ENCODE results near the gene ERC2. TPM values are rescaled to one million over a fixed set of nuclear protein-coding genes. Genes with fewer than 3 reads are reported as not detected.
A peak's percentile ranks its signal among the peaks of the same experiment; 100 is the strongest.

The ERC2 gene
- total RNA-seq, 2 donors from 2014 or later: 0.14 TPM; not detected in 1

DNA sequence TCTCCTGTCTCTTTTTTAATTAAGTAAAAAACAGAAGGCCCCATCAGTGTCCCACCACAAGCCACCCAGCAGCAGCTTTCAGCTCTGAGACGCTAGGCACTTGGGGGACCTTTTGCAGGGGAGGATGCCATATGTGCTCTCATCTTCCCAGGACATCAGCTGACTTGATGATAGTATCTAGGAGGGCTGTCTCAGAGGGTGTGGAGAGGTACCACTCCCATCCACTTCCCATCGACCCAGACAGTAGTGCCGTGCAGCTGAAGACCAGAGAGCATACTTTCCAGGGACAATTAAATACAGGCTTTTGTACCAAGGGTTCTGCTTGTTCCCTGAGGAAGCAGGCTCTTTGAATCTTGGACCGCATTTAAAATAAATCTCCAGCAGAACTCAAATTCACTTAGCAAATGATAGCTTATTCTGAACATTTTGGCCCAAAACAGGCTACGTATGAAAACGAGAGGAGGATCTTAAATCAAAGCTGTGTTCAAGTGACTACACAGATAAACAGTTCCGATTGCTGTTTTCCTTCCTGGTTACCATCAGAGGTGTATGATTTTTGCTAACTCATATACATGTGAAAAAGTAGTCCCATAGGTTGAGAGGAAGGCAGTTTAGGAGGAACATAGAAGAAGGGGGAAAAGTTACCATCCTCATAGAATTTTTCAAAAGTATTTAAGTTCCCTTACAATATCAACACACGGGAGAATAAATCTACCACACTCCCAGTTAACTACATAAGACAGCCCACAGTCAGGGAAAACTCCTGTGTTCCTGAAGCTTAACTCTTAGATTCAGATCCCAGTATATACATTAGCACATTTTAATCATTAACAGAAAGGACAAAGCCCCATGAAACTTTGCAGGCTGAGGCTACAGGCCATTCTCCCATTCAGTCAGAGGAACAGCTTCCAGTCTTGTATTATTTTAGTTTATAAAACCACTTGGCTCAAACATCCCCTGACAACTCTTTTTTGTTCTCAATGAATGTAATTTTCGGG is 990.7 kb downstream of the ERC2 start:
- intact Hi-C loops (cut with DNase I, micrococcal nuclease): loop anchor here in 1 of 2 donors (10.0 kb wide), 1 partner anchor 623 kb away; no protein-coding TSS in a partner anchor
- ATAC-seq (peak; percentile 56), DNase-seq (no peak)

DNA sequence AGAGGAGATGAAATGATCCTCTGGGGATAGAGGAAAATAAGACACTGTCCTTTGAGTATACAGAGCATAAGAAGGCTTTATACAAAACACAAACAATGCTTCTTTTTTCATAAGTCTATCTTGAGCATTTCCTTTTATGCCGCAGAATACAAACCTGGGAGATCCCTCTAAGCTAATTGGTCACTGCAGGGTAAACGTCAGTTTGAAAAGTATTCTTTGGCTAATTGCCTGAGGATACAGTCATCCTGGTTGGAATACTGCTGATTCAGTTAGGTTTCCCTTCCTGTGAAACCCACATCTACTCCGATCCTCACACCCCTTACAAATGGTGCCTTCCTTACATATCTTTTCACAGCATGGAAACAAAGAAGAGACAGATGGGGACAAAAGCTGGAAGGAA is 991.8 kb downstream of the ERC2 start:
- DNase-seq: no peak
- no peak for ATAC-seq
- intact Hi-C loops (cut with DNase I, micrococcal nuclease): loop anchor here in 1 of 2 donors (10.0 kb wide), 1 partner anchor 622 kb away; no protein-coding TSS in a partner anchor

DNA sequence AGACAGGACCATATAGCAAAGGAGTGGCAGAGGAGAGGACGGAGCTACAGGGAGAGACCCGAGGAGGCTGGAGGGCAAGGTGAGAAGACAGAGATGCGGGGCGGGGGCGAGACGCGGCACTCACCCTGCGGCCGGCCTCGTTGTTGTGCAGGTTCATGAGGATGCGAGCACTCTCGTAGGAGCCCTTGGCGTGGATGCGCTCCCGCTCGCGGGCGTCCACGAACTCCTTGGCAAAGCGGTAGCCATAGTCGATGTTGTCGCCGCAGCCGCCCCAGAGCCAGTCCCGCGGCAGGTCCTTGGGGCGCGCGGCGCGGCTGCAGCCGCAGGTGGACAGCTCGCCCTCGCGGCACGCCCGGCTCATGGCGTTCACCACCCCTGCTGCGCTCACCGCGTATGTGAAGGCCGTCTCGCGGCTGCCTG is 994.0 kb downstream of the ERC2 start:
- peak; percentile 44 for ATAC-seq
- DNase-seq: peak in 1 of 2 donors; percentile 28
- intact Hi-C loops (cut with DNase I, micrococcal nuclease): loop anchor here in 1 of 2 donors (10.0 kb wide), 1 partner anchor 619 kb away; no protein-coding TSS in a partner anchor

DNA sequence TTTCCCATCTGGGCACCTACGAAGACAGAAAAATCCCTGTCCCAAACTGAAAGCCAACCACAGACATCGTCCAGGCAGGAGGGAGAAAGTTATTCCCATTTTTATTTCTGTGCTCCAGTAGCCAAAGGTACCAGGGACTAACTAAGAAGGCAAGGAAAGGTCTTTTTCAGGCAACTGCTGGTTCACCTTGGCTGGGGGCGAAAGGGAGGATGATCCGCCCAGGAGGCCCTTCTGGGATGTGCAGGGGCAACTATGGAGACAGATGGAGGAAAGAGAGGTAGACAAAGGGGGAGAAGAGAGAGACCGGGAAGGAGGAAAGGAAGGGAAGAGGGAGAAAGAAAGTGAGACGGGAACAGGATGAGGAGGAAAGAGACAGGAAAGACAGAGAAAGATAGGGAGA is 994.5 kb downstream of the ERC2 start:
- DNase-seq (no peak), ATAC-seq (no peak)
- intact Hi-C loops (cut with DNase I, micrococcal nuclease): loop anchor here in 1 of 2 donors (10.0 kb wide), 1 partner anchor 619 kb away; no protein-coding TSS in a partner anchor

DNA sequence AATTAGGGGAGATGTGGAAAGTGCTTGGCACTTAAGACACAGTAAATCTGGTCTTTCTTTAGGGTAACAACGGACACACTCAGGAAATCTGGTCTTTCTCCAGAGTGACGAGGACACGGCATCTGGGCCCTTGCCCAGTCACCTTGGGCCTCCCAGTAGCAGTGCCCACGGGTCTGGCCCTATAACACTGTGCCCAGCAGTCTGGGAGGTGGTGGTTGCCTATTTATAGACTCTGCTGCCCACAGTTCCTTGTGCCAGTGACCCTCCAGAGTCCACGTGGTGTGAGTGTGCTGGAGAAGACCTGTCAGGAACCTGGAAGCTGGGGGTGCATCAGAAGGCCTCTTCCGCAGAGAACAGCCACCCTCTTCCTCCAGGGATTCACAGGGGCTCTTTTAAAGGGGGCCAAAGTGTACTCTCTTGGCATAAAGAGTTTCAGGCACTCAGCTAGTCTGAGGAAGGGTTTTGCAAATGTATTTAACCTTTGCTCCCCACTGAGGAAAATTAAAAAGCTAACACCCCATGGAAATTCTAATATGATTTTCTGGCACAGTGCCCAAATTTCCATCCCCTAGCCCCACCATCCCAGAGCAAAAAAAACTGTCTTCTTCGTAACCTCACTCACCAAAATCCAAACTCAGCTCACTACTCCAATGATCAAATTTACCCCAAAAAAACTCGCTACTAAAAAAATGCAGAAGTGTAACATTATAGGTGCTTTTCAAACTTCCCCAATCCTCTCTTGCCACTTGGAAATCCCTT is 996.6 kb downstream of the ERC2 start:
- no peak for DNase-seq
- intact Hi-C loops (cut with DNase I, micrococcal nuclease): loop anchor here in 1 of 2 donors (10.0 kb wide), 1 partner anchor 617 kb away; no protein-coding TSS in a partner anchor
- ATAC-seq: no peak

DNA sequence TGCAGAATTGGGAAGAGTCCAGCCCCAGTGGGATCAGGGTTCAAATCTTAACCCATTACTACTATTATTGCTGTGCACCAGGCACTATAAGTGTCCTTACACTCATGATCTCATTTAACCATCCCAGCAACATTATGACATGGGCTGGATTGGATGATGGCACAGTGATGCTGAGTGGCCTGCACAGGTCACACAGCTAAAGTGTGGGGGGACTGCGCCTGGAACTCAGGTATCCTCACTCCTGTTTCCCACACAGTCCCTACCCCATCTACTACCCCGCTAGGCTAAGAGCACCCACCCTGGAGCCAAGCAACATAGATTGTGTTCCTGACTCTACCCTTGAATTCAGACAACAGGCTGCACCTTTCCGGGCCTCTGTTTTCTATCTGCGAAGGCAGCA is 997.2 kb downstream of the ERC2 start:
- intact Hi-C loops (cut with DNase I, micrococcal nuclease): loop anchor here in 1 of 2 donors (10.0 kb wide), 1 partner anchor 616 kb away; no protein-coding TSS in a partner anchor
- no peak for ATAC-seq
- no peak for DNase-seq

DNA sequence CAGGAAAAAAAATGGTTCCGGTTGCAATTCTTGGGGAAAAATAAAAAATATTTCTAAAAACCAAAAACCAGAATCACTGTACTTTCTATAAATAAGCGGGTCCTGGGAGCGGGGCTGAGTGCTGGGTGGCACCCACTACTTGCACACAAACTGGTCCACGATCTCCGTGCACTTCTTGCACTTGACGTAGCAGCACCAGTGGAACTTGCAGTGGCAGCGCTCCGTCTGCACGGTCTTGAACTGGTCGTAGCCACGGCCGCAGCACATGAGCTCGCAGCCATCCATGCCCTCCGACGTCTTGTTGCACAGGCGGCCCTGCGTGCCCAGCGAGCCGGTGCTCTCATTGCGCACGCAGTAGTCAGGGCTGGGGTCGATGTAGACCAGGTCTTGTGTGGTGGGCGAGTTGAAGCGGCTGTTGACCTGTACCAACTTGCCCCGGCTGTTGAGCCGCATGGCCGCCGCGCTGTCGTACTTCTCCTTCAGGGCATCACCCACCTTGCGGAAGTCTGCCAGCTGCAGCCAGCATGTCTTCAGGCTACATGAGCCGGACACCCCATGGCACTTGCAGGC is 998.2 kb downstream of the ERC2 start:
- ATAC-seq: no peak
- intact Hi-C loops (cut with DNase I, micrococcal nuclease): loop anchor here in 1 of 2 donors (10.0 kb wide), 1 partner anchor 615 kb away; no protein-coding TSS in a partner anchor
- DNase-seq: no peak

DNA sequence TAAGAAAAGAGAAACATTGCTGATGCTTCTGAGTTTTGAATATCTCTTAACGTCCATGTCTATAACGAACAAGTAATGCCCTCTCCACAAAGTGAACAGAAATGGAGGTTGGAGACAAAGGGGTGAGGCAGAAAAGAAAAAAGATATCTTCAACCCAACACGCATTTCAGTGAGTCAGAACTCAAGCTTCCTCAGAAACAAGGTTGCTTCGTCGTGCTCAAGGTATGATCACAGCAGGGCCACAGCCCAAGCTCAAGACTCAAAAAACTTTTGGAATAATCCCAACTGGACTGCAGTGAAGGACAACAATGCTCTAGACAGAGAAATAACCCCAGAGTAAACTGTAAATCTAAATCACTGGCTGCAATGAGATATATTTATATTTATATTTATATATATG is 1000.0 kb downstream of the ERC2 start:
- no peak for ATAC-seq
- intact Hi-C loops (cut with DNase I, micrococcal nuclease): no loop called here

DNA sequence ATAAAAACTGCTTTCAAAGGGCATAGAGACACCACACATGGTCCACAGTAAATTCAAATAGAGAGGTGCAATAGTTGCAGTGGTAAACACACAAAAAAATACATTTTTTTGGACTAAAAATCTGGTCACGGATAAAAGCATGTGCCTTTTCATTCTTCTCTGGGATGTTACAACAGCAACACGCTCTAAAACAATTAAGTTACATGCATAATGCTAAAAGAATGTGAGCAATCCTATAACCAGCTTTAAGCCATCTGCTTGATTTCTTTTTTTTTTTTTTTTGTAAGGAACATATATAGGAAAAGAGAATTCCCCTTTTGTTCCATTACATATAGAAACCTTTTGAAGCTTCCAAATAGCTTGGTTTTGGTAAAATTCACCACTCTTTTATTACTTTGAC is 1001.2 kb downstream of the ERC2 start:
- no peak for ATAC-seq
- intact Hi-C loops (cut with DNase I, micrococcal nuclease): no loop called here
- DNase-seq: no peak

More for the DNA sequence above, 1000.0 kb downstream of the ERC2 start:
- DNase-seq: no peak

DNA sequence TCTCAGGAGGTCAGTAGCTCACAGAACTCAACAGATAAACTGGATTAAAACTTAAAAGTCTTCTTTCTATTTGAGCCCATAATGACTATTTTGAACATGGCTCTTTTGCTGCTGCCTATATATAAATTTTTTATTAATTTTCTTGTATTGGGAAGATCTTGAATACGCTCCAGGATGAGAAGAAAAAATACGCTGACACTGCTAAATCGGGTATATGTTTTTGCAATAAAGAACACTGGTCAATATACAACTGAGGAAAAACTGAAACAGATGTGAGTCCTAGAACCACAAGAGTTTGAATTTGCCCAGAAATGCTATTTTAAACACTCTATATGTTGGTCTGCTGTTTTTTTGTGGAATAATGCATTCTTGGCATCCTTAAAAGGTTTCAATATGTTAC is 1001.7 kb downstream of the ERC2 start:
- DNase-seq (no peak), ATAC-seq (no peak)
- intact Hi-C loops (cut with DNase I, micrococcal nuclease): no loop called here

DNA sequence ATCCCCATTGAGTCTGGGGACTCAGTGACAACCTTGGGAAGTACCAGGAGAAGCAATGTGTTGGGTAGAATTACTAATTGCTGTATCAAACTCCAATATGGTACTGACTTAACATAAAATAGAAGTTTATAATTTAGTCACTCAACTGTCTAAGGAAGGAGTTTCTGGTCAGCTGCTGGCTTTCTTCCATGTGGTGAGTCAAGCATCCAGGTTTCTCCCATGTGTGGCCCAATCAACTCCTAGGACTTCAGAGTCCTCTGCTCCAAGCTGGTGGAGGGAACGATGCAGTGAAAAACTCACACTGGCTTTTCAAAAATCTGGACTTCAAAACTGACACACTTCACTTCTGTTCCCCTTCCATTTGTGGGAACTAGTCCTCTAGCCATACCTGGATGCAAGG is 1006.4 kb downstream of the ERC2 start:
- intact Hi-C loops (cut with DNase I, micrococcal nuclease): no loop called here
- DNase-seq (no peak), ATAC-seq (no peak)

DNA sequence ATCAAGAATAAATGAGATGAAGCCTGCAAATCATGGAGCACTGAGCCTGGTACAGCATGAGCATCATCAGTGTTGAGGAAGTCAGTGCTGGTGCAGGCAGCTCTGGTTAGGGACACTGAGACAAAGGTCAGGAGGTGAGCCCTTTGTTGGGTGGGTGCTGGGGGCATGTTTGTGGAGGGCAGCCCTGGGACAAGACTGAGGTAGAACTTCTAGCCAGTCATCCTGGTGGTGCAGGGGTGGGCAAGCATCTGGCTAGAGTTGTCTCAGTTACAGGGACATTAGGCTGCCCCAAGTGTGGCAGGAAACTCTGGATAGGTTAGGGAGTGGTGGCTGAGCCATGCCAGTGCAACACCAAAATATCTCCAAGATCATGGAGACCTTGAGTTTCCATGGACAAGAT is 1008.4 kb downstream of the ERC2 start:
- intact Hi-C loops (cut with DNase I, micrococcal nuclease): no loop called here
- ATAC-seq (no peak), DNase-seq (no peak)

Small RNA genes within 50 kb of the gene (microRNA-seq; reads per million reads assigned to microRNA genes)
- 0 reads per million in 2 donors for gene MIR3938

Other genes starting within 250 kb of the ERC2 start
- 10 to 100 TPM; 13.5 to 20.2 TPM for gene CCDC66, start 88.7 kb upstream of the ERC2 start, total RNA-seq
- gene TASOR, start 214.8 kb upstream of the ERC2 start, total RNA-seq: 10 to 100 TPM; 41.2 to 43.1 TPM